Tibial nerve (tissue), 4 donors: ENCODE measurements around the gene BSCL2.

Experiments used
- EP300 ChIP-seq, 2 donors: sonication (generic); formaldehyde crosslinking; IDR thresholded peaks; one replicate each; pipeline ENCODE4 v1.6.1; 2017; ENCODE audit warnings: antibody characterized with exemption in 2 of 2, mild to moderate bottlenecking in 1 of 2
- POLR2A ChIP-seq, 2 donors: fragments of 450-650 bp; IDR thresholded peaks; one replicate each; pipeline ENCODE4 v1.6.1; 2017; ENCODE audit warnings: antibody characterized with exemption in 2 of 2, mild to moderate bottlenecking in 2 of 2, moderate library complexity in 2 of 2
- TF ChIP-seq, protein P1 (sequence below), 5 experiments: fragments of 200-600 bp in 3 of 5; fragments of 450-650 bp in 2 of 5; sonication (generic) in 3 of 5; IDR thresholded peaks; one replicate each; pipeline ENCODE4 v1.5.1; 2016 to 2019; ENCODE audit warnings: antibody characterized with exemption in 5 of 5, mild to moderate bottlenecking in 3 of 5, moderate library complexity in 2 of 5

DNA sequence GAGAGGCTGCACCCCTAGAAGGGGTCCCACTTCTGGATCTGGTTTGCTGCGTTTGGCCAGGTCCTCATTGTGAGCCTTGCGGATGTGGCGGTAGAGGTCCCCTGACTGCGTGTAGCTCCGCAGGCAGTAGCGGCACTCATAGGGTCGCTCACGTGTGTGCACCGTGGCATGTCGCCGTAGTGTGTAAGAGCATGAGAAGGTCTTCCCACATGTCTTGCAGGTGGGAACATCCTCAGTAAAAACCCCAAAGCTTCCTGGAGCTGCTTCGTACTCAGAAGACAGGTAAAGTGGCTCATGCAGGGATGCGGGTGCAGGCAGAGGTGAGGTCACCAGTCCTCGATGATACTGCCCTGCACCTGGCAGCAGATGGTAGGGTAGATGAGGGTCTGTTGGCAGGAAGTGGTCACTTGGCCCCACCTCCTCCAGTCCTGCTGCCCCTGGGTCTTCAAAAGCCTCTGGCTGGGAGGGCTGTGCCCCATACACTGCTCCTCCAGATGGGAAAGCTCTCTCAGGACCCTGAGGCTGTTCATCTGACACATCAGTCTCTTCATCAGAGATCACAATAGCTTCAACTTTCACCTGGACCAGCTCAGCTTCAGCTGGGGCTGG is 45.1 kb upstream of the BSCL2 start:
- TF ChIP-seq, protein P1, sequence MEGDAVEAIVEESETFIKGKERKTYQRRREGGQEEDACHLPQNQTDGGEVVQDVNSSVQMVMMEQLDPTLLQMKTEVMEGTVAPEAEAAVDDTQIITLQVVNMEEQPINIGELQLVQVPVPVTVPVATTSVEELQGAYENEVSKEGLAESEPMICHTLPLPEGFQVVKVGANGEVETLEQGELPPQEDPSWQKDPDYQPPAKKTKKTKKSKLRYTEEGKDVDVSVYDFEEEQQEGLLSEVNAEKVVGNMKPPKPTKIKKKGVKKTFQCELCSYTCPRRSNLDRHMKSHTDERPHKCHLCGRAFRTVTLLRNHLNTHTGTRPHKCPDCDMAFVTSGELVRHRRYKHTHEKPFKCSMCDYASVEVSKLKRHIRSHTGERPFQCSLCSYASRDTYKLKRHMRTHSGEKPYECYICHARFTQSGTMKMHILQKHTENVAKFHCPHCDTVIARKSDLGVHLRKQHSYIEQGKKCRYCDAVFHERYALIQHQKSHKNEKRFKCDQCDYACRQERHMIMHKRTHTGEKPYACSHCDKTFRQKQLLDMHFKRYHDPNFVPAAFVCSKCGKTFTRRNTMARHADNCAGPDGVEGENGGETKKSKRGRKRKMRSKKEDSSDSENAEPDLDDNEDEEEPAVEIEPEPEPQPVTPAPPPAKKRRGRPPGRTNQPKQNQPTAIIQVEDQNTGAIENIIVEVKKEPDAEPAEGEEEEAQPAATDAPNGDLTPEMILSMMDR (IDR thresholded peaks at IDR 0.05) = no peak
- no peak for TF ChIP-seq POLR2A (IDR thresholded peaks at IDR 0.05)
- TF ChIP-seq EP300 (IDR thresholded peaks at IDR 0.05) = no peak
